Osteoblast (primary cell): ENCODE results near the gene MYLK4. TPM values are rescaled to one million over a fixed set of nuclear protein-coding genes. Genes with fewer than 3 reads are reported as not detected.

Experiments
- DNase-seq: peaks from one replicate; pipeline ENCODE4 v3.0.0; 2011; ENCODE audit warnings: low spot score, mixed read lengths; ENCODE audit not compliant: insufficient read length; ENCODE audit errors: missing footprints
- H2AFZ ChIP-seq: 2 replicates; pipeline ENCODE4 v1.6.0; 2011; ENCODE audit warnings: mild to moderate bottlenecking, low read length
- H3K27ac ChIP-seq: 2 replicates; pipeline ENCODE4 v1.5.1; 2011; ENCODE audit warnings: mild to moderate bottlenecking, low read depth, low read length, moderate library complexity
- H3K27me3 ChIP-seq: 2 replicates; pipeline ENCODE4 v1.6.0; 2012; ENCODE audit warnings: mild to moderate bottlenecking, control low read depth, inconsistent platforms, low read length, moderate library complexity; ENCODE audit not compliant: insufficient read depth
- H3K36me3 ChIP-seq: 2 replicates; pipeline ENCODE4 v1.5.1; 2011; ENCODE audit warnings: mild to moderate bottlenecking, low read length, control low read depth, moderate library complexity; ENCODE audit not compliant: insufficient read depth
- H3K4me1 ChIP-seq: 2 replicates; pipeline ENCODE4 v1.5.1; 2011; ENCODE audit warnings: mild to moderate bottlenecking, low read length, control low read depth, moderate library complexity; ENCODE audit not compliant: insufficient read depth
- H3K4me2 ChIP-seq: 2 replicates; pipeline ENCODE4 v1.6.0; 2011; ENCODE audit warnings: mild to moderate bottlenecking, low read length; ENCODE audit not compliant: insufficient read depth
- H3K4me3 ChIP-seq: fragments of 200-600 bp; sonication (generic); 3 replicates; pipeline ENCODE4 v1.5.1; 2012; ENCODE audit warnings: mild to moderate bottlenecking, low read length, inconsistent platforms; ENCODE audit not compliant: insufficient read depth
- H3K79me2 ChIP-seq: 2 replicates; pipeline ENCODE4 v1.6.0; 2012; ENCODE audit warnings: mild to moderate bottlenecking, low read length, control low read depth, inconsistent platforms; ENCODE audit not compliant: insufficient read depth
- H3K9me3 ChIP-seq: 2 replicates; pipeline ENCODE4 v1.5.1; 2011; ENCODE audit warnings: low read depth, low read length, control low read depth
- H4K20me1 ChIP-seq: 2 replicates; pipeline ENCODE4 v1.6.0; 2012; ENCODE audit warnings: mild to moderate bottlenecking, low read length, control low read depth; ENCODE audit not compliant: insufficient read depth
- CTCF ChIP-seq: IDR thresholded peaks from 2 replicates; pipeline ENCODE4 v1.5.1; 2011; ENCODE audit warnings: mild to moderate bottlenecking, low read depth, low read length, moderate library complexity; ENCODE audit errors: extremely low read depth
- total RNA-seq: library from RNA; depleted of rRNA; stranded (reverse); fragments of >200 nt; gene quantifications from 2 replicates; pipeline ENCODE4 v1.2.3, GENCODE V29; 2012

The MYLK4 gene
- total RNA-seq, 1 donor = 0.36 TPM

- Histone ChIP-seq H3K4me3 (no peak overlapping the region), H3K4me1 (peaks cover 3% of the 10 kb centered on the region), H3K36me3 (no peaks in the 10 kb centered on the region), H3K4me2 (no peak overlapping the region), H4K20me1 (no peaks in the 10 kb centered on the region), H3K79me2 (no peaks in the 10 kb centered on the region), H3K9me3 (no peaks in the 10 kb centered on the region), H3K27ac (no peak overlapping the region), H2AFZ (no peak overlapping the region), H3K27me3 (peaks cover 27% of the 10 kb centered on the region)
- peak; percentile 44 for DNase-seq
- no peak for TF ChIP-seq CTCF
These were observed 110.8 kb downstream of the MYLK4 start for GRCh38 chr6:2639896-2640295.

GRCh38 chr6:2639167-2639566 lies 111.6 kb downstream of the MYLK4 start:
- no peaks in the 10 kb centered on the region for H3K9me3 ChIP-seq
- H3K36me3 ChIP-seq = no peaks in the 10 kb centered on the region
- H3K27me3 ChIP-seq = peaks cover 21% of the 10 kb centered on the region
- peaks cover 6% of the 10 kb centered on the region for H3K4me1 ChIP-seq
- TF ChIP-seq CTCF = no peak
- no peak overlapping the region for H3K4me3 ChIP-seq
- no peaks in the 10 kb centered on the region for H3K79me2 ChIP-seq
- no peak overlapping the region for H2AFZ ChIP-seq
- no peak overlapping the region for H3K27ac ChIP-seq
- H4K20me1 ChIP-seq = no peaks in the 10 kb centered on the region
- H3K4me2 ChIP-seq = no peak overlapping the region
- DNase-seq = no peak

GRCh38 chr6:2636672-2637071 lies 114.0 kb downstream of the MYLK4 start:
- TF ChIP-seq CTCF = no peak
- Histone ChIP-seq H2AFZ (no peak overlapping the region), H3K4me2 (no peak overlapping the region), H3K4me3 (no peak overlapping the region), H3K9me3 (no peaks in the 10 kb centered on the region), H3K36me3 (no peaks in the 10 kb centered on the region), H4K20me1 (no peaks in the 10 kb centered on the region), H3K27ac (no peak overlapping the region), H3K27me3 (peaks cover 7% of the 10 kb centered on the region), H3K4me1 (peaks cover 20% of the 10 kb centered on the region), H3K79me2 (no peaks in the 10 kb centered on the region)
- no peak for DNase-seq

GRCh38 chr6:2635911-2636310 lies 114.8 kb downstream of the MYLK4 start:
- H3K4me1 ChIP-seq = peaks cover 26% of the 10 kb centered on the region
- no peak overlapping the region for H3K27ac ChIP-seq
- DNase-seq = peak; percentile 45
- no peaks in the 10 kb centered on the region for H3K36me3 ChIP-seq
- H2AFZ ChIP-seq = no peak overlapping the region
- H4K20me1 ChIP-seq = no peaks in the 10 kb centered on the region
- no peak overlapping the region for H3K4me2 ChIP-seq
- H3K27me3 ChIP-seq = peaks cover 5% of the 10 kb centered on the region
- no peaks in the 10 kb centered on the region for H3K79me2 ChIP-seq
- no peak overlapping the region for H3K4me3 ChIP-seq
- H3K9me3 ChIP-seq = no peaks in the 10 kb centered on the region
- TF ChIP-seq CTCF = no peak
